WI38 (cell line): Measurements from ENCODE around the gene SRCAP.
"Not testable (repeated sequence)": the region's sequence is repeated elsewhere in the genome, so short reads cannot be mapped to it uniquely, and the experiment has no call there.

ENCODE experiments used
- H3K4me3 ChIP-seq: 2 replicates; pipeline ENCODE4 v1.5.1; 2011; ENCODE audit warnings: low read depth, mild to moderate bottlenecking, control low read depth, low read length
- TF ChIP-seq, protein P1 (sequence below): IDR thresholded peaks from 2 replicates; pipeline ENCODE4 v1.5.1; 2012; ENCODE audit warnings: low read depth, mild to moderate bottlenecking, control low read depth, low read length

Gene SRCAP

DNA sequence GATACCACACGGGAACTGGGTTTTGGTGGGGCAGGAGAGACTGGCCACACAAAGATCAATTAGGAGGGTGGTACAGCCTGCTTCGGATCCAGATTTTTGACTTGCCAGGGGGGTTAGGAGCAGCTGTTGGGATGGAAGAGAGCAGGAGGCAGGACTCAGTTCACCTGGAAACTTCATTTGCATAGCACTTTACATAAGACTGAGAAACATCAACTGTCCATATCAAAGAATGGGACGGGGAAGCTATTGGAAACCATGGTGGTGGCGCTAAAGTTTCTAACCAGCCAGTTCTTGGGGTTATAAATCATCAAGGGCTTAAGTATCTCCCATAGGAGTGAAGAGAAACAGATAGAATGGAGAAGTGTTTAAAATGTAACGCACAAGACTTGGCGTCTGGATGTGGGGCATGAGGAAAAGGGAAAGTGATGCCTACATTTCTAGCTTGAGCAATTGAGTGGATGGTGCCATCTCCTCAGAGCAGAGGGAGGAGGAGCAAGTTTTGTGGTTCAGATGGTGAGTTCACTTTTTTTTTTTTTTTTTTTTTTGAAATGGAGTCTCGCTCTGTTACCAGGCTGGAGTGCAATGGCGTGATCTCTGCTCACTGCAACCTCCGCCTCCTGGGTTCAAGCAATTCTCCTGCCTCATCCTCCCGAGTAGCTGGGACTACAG is 6.4 kb upstream of the SRCAP start:
- TF ChIP-seq, protein P1, sequence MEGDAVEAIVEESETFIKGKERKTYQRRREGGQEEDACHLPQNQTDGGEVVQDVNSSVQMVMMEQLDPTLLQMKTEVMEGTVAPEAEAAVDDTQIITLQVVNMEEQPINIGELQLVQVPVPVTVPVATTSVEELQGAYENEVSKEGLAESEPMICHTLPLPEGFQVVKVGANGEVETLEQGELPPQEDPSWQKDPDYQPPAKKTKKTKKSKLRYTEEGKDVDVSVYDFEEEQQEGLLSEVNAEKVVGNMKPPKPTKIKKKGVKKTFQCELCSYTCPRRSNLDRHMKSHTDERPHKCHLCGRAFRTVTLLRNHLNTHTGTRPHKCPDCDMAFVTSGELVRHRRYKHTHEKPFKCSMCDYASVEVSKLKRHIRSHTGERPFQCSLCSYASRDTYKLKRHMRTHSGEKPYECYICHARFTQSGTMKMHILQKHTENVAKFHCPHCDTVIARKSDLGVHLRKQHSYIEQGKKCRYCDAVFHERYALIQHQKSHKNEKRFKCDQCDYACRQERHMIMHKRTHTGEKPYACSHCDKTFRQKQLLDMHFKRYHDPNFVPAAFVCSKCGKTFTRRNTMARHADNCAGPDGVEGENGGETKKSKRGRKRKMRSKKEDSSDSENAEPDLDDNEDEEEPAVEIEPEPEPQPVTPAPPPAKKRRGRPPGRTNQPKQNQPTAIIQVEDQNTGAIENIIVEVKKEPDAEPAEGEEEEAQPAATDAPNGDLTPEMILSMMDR, result no peak

DNA sequence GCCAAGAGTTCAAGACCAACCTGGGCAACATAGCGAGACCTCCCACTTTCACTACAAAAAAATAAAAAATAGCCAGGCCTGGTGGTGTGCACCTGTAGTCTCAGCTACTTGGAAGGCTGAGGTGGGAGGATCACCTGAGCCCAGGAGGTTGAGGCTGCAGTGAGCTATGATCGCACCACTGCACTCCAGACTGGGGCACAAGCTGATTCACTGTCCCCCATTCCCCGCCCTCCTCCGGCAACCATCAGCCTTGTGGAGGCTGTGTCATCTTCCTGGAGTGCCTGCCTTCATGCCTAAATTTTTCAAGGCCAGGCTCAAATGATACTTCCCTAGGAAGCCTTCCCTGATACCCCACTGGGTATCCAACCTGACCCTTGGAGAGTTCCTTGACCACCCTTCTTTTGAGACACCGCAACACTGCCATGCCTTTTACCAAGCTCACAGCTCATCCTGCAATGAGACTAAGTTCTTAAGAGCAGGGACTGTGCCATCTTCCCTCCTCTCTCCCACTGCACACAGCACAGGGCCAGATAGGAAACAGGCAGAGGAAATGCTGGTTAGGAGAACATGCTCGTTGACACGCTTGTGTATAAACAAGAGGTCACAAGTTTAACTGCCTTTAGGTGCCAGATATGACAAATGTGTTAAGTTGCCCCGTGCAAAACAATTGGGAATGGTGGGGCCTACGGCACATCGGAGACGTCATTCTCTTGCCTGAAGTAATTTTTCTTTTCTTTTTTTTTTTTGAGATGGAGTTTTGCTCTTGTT is 3.9 kb upstream of the SRCAP start:
- TF ChIP-seq, protein P1, result no peak
- no peak overlapping the region for H3K4me3 ChIP-seq

More for the DNA sequence above, 6.4 kb upstream of the SRCAP start:
- no peak overlapping the region for H3K4me3 ChIP-seq

DNA sequence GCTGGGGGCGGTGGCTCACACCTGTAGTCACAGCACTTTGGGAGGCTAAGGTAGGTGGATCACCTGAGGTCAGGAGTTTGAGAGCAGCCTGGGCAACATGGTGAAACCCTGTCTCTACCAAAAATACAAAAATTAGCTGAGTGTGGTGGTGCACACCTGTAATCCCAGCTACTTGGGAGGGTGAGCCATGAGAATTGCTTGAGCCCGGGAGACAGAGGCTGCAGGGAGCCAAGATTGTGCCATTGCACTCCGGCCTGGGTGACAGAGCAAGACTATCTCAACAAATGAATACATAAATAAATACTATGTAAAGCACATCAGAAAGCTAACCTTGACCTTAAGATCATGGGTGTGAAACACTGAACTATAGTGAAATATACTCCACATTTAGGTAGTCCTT is 2.3 kb upstream of the SRCAP start:
- not testable (repeated sequence) for H3K4me3 ChIP-seq

DNA sequence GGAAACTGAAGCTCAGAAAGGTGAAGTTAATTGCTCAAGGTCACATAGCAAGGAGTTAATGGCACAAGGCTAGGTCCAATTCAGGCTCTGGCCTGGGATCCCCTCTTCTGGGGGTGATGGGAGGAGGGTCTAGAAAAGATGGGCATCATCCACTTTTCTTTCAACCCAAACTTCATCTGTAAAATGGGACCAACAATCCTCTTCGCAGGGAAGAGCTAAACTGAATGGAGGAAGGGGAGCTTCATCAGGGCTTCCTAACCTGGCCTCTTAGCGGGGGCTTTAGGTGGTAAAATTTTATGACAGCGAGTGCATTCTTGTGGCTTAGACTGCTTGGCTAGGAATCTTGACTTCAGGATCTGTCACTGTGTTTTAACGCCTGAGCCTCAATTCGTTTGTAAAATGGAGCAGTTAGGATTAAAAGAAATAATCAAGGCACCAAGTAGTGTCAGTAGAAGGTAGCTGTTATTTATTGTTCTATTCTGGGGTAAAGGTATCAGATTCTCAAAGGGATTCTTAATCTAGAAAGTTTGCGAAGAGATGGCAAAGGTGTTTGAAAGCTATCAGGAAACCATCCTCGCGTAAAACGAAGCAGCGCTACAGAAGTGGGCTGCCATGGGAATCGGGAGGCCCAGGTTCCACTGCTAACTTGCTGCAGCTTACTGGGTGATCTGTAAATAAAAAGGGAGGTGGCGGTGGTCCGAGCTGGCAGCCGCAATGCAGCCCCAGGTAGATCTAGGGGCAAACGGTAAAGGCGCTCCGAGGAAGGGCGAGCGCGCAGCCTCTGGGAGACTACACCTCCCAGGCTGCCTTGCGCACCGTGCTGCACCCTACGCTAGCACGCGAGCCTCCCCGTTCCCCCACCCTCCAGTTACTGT is 1.5 kb upstream of the SRCAP start:
- peak overlapping the region; percentile 89 for H3K4me3 ChIP-seq
- TF ChIP-seq, protein P1, result no peak

DNA sequence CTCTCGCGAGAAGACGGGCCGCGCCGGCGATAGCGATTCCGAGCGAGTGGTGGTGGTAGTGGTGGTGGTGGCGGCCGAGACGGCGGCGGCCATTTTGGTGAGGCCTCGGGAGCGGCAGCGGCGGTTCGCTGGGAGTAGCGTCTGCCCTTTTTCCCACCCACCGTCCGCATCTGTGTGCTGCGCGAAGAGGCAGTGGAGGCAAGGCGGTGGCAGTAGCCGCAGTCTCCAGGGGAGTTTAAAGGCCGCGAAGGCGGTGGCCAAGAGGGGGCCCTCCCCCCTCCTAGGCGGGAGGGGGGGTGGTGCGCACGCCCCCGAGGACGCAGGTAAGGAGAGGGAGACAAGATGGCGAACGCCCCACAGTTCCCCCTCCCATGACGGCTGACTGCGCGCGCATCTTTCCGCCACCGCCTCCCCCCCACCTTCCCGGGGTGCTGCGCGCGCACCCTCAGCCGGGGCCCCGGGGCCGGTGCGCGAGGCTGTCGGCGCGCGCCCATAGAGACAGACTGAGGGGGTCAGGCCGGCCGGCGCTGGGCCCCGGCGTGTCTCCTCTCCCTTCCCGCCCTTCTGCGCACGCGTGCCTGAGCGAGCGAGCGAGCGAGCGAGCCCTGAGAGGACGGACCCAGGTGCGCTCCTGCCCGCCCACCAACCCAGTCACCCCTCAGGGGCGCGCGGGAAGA is 694 bp upstream of the SRCAP start:
- H3K4me3 ChIP-seq, result peak overlapping the region; percentile 89
- TF ChIP-seq, protein P1, result no peak

DNA sequence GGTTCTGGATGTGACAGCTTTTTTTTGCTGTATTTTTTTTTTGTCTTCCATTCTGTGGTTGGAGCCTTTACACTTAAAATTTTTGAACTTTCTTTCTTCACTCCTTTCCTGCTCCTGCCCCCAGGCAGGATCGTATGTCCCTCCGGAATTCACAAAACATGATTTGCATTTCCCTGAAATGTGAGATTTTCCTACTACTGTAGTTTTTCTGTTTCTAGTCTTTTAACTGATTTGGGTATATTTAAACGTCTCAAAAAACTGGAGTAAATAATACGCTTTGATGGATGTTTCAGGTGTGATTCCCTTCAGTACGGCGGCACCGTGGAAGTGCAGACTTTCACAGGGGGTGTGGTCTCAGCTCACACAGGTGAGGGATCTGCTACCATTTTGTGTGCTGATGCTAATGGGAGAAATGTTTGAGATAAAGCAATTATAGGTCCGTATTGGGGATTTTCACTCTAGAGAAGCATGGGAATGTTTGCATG is 686 bp downstream of the SRCAP start:
- H3K4me3 ChIP-seq, result peak overlapping the region; percentile 89
- TF ChIP-seq, protein P1, result no peak

DNA sequence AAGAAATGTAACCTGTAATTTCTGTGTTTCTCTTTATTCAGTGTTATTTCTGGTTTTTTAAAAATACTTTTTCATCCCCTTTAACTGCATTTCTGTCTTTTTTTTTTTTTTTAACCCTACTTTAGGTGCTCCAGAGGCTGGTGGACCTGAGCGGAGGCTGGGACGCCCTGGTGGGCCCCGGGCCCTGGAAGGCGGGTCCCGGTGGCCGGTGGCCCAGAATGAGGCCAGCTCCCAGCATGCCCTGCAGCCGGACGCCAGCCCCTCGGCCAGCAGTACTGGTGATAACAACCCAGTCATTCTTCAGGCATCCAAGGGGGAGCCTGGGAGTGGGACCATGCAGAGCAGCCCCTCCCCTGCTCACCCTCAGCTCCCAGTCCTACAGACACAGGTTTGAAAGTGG is 1.5 kb downstream of the SRCAP start:
- TF ChIP-seq, protein P1, result no peak
- H3K4me3 ChIP-seq, result no peak overlapping the region
